Measurements from ENCODE around the gene CUL7.

The CUL7 gene

DNA sequence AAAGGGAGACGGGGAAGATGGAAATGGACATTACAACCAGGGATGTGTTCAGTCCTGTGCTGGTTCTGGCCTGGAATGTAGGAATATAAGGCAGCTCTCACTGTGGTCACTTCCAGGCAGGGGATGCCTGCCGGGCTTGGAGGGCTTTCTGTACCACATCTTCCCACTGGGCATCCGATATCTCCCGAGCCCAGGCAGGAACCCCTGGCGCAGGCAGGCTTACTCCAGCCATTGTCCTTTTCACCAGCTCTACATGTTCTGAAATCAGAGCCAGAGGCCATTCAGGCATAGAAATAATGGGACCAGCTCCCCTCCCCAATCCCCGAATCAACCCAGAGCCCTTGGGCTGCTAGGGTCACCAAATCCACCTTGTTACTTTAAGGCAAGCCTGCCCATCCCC, 41.3 kb downstream of the CUL7 start:
- no peak for DNase-seq
- intact Hi-C loops (cut with DNase I; ENCODE audit: low total_unique reads): loop anchor here (5.0 kb wide), 3 partner anchors 40 to 110 kb away; partner anchors contain the start of genes CNPY3 and CUL7
- TF ChIP-seq, protein P1, sequence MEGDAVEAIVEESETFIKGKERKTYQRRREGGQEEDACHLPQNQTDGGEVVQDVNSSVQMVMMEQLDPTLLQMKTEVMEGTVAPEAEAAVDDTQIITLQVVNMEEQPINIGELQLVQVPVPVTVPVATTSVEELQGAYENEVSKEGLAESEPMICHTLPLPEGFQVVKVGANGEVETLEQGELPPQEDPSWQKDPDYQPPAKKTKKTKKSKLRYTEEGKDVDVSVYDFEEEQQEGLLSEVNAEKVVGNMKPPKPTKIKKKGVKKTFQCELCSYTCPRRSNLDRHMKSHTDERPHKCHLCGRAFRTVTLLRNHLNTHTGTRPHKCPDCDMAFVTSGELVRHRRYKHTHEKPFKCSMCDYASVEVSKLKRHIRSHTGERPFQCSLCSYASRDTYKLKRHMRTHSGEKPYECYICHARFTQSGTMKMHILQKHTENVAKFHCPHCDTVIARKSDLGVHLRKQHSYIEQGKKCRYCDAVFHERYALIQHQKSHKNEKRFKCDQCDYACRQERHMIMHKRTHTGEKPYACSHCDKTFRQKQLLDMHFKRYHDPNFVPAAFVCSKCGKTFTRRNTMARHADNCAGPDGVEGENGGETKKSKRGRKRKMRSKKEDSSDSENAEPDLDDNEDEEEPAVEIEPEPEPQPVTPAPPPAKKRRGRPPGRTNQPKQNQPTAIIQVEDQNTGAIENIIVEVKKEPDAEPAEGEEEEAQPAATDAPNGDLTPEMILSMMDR (IDR thresholded peaks at IDR 0.05): no peak
- no peaks in the 10 kb centered on the region for H3K9me3 ChIP-seq
- H3K27me3 ChIP-seq: no peaks in the 10 kb centered on the region
- no peak overlapping the region for H3K4me3 ChIP-seq
- H3K36me3 ChIP-seq: peaks cover 44 to 53% (median 47%) of the 10 kb centered on the region in 3 donors
- peak overlapping the region in 1 of 2 donors; percentile 89 for H3K27ac ChIP-seq
- peaks cover 0 to 44% (median 39%) of the 10 kb centered on the region in 4 donors for H3K4me1 ChIP-seq

DNA sequence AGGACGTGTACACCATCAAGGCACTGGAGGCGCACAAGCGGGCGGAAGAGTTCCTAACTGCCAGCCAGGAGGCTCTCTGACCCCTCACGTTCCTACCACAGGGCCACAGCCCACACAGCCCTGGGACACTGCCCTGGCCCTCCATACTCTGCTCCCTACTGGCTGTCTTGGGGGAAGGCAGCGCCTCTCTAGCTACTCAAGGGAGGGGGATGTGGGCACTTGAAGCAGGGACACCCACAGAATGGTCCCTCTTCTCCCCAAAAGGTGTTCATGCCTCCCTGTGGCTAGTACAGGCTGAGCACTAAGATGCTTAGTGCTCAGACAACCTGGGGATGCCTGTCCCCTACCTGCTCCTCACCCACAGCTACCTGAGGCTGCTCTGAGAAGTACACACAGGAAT, 42.4 kb downstream of the CUL7 start:
- peaks cover 0 to 32% (median 27%) of the 10 kb centered on the region in 4 donors for H3K4me1 ChIP-seq
- no peaks in the 10 kb centered on the region for H3K27me3 ChIP-seq
- no peaks in the 10 kb centered on the region for H3K9me3 ChIP-seq
- peaks cover 55 to 61% (median 58%) of the 10 kb centered on the region in 3 donors for H3K36me3 ChIP-seq
- H3K27ac ChIP-seq: no peak overlapping the region
- no peak overlapping the region for H3K4me3 ChIP-seq
- intact Hi-C loops (cut with DNase I; ENCODE audit: low total_unique reads): loop anchor here (5.0 kb wide), 3 partner anchors 41 to 111 kb away; partner anchors contain the start of genes CNPY3 and CUL7
- DNase-seq: no peak
- TF ChIP-seq, protein P1 (IDR thresholded peaks at IDR 0.05): no peak

DNA sequence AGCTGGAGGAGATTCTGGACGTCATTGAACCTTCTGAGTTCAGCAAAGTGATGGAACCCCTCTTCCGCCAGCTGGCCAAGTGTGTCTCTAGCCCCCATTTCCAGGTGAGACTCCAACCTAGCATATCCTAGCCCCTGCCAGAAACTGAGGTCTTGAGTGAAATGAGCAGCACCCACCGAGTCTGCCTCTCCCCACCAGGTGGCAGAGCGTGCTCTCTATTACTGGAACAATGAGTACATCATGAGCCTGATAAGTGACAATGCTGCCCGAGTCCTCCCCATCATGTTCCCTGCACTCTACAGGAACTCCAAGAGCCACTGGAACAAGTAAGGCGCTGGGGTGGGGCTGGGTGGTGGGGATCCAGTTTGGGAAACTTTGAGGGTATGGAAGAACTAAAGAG, 44.5 kb downstream of the CUL7 start:
- Histone ChIP-seq H3K9me3 (no peaks in the 10 kb centered on the region), H3K27ac (no peak overlapping the region), H3K36me3 (peaks cover 60 to 65% (median 62%) of the 10 kb centered on the region in 3 donors), H3K4me1 (peaks cover 0 to 15% (median 13%) of the 10 kb centered on the region in 4 donors), H3K27me3 (no peaks in the 10 kb centered on the region), H3K4me3 (no peak overlapping the region)
- intact Hi-C loops (cut with DNase I; ENCODE audit: low total_unique reads): no loop called here
- no peak for DNase-seq
- TF ChIP-seq, protein P1 (IDR thresholded peaks at IDR 0.05): peak in 1 of 2 experiments; percentile 11

DNA sequence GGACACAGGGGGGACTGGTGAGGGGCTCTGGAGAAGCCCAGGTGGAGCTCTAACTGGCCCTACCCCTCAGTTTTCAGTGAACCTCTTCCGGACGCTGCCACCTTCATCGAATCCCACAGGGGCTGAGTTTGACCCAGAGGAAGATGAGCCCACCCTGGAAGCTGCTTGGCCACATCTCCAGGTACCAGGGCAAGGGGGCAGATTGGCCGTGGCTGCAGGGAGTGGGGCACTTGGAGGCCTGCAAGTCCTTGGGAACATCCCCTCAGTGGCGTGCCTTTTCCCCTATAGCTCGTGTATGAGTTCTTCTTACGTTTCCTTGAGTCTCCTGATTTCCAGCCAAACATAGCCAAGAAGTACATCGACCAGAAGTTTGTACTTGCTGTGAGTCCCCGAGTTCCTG, 46.5 kb downstream of the CUL7 start:
- Histone ChIP-seq H3K27me3 (no peaks in the 10 kb centered on the region), H3K4me1 (peaks cover 0 to 4% (median under 1%) of the 10 kb centered on the region in 4 donors), H3K36me3 (peaks cover 60 to 72% (median 66%) of the 10 kb centered on the region in 3 donors), H3K4me3 (no peak overlapping the region), H3K9me3 (no peaks in the 10 kb centered on the region), H3K27ac (no peak overlapping the region)
- no peak for DNase-seq
- intact Hi-C loops (cut with DNase I; ENCODE audit: low total_unique reads): no loop called here
- TF ChIP-seq, protein P1 (IDR thresholded peaks at IDR 0.05): no peak

DNA sequence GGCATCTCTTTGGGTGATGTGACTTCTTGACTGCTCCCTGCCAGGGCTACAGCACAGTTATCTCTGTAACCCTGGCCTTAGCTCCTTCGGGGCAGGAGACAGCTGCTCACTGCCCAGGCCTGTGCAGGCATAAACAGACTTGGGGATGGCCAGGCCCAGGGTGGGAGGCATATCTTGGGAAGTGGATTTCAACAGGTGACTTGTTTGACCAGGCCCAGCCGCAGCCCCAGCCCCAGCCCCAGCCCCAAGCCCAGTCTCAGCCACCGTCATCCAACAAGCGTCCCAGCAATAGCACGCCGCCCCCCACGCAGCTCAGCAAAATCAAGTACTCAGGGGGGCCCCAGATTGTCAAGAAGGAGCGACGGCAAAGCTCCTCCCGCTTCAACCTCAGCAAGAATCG, 47.4 kb downstream of the CUL7 start:
- Histone ChIP-seq H3K36me3 (peaks cover 54 to 64% (median 57%) of the 10 kb centered on the region in 3 donors), H3K27ac (no peak overlapping the region), H3K4me1 (no peaks in the 10 kb centered on the region), H3K27me3 (no peaks in the 10 kb centered on the region), H3K4me3 (no peak overlapping the region), H3K9me3 (no peaks in the 10 kb centered on the region)
- intact Hi-C loops (cut with DNase I; ENCODE audit: low total_unique reads): no loop called here
- no peak for DNase-seq
- TF ChIP-seq, protein P1 (IDR thresholded peaks at IDR 0.05): no peak

DNA sequence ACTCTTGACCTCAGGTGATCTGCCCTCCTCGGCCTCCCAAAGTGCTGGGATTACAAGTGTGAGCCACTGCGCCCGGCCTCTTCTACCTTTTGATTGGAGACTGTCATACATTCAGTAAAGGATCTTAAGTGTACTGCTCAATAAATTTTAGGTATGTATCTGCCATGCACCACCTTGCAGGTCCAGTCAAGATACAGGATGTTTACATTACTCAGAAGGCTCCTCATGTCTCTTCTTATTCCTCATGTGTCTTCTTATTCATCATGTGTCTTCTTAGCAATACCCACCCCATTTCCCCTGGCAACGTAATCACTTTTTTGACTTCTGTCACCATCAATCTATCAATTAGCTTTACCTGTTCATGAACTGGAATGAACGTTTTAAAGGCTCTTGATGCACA, 47.8 kb downstream of the CUL7 start:
- H3K27ac ChIP-seq: no peak overlapping the region
- H3K4me3 ChIP-seq: no peak overlapping the region
- no peaks in the 10 kb centered on the region for H3K4me1 ChIP-seq
- peaks cover 50 to 60% (median 53%) of the 10 kb centered on the region in 3 donors for H3K36me3 ChIP-seq
- TF ChIP-seq, protein P1 (IDR thresholded peaks at IDR 0.05): no peak
- intact Hi-C loops (cut with DNase I; ENCODE audit: low total_unique reads): no loop called here
- no peaks in the 10 kb centered on the region for H3K27me3 ChIP-seq
- no peak for DNase-seq
- no peaks in the 10 kb centered on the region for H3K9me3 ChIP-seq
